Peyer's patch (tissue), 4 donors: ENCODE results near the gene PIGN.

Experiments used
- POLR2A ChIP-seq, 2 donors: fragments of 450-650 bp; IDR thresholded peaks; one replicate each; pipeline ENCODE4 v1.5.1; 2017; ENCODE audit warnings: antibody characterized with exemption in 2 of 2, mild to moderate bottlenecking in 2 of 2, moderate library complexity in 2 of 2
- TF ChIP-seq, protein P1 (sequence below), 6 experiments: fragments of 450-650 bp in 4 of 6; fragments of 200-600 bp in 2 of 6; sonication (generic) in 1 of 6; IDR thresholded peaks; one replicate each; pipeline ENCODE4 v1.5.1; 2017 to 2019; ENCODE audit warnings: antibody characterized with exemption in 6 of 6, mild to moderate bottlenecking in 3 of 6, moderate library complexity in 1 of 6

DNA sequence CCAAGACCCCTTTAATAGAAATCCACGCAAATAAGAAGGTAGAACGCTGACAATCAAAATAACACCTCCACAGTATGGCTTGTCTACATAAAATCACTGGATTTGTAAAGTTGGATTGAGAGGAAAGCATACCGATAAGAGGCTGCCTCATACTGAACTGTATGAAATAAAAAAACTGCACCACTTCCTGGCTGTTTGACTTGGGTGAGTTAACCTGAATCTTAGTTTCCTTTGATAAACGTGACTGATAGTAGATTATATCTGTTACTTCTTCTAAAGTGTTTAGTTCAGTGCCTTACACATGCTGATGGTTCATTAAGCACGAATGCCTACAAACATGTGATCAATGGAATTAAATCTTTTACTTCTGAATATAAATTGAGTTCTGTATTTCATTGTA, 153.6 kb downstream of the PIGN start:
- TF ChIP-seq, protein P1, sequence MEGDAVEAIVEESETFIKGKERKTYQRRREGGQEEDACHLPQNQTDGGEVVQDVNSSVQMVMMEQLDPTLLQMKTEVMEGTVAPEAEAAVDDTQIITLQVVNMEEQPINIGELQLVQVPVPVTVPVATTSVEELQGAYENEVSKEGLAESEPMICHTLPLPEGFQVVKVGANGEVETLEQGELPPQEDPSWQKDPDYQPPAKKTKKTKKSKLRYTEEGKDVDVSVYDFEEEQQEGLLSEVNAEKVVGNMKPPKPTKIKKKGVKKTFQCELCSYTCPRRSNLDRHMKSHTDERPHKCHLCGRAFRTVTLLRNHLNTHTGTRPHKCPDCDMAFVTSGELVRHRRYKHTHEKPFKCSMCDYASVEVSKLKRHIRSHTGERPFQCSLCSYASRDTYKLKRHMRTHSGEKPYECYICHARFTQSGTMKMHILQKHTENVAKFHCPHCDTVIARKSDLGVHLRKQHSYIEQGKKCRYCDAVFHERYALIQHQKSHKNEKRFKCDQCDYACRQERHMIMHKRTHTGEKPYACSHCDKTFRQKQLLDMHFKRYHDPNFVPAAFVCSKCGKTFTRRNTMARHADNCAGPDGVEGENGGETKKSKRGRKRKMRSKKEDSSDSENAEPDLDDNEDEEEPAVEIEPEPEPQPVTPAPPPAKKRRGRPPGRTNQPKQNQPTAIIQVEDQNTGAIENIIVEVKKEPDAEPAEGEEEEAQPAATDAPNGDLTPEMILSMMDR (IDR thresholded peaks at IDR 0.05): no peak
- no peak for TF ChIP-seq POLR2A (IDR thresholded peaks at IDR 0.05)
